T-helper 1 cell treated with Interleukin-12 subunit alpha and Interleukin-12 subunit beta and Interleukin-4 antibody, amounts not matched to agents 30 μg/mL and 1 μg/mL, for 36 hours (primary cell): ENCODE measurements around the gene TMEM61.

ENCODE experiments used
- H3K27ac Mint-ChIP-seq: one replicate; pipeline ENCODE4 v1.8.0; 2021; ENCODE audit warnings: mild to moderate bottlenecking, mixed read lengths
- H3K27me3 Mint-ChIP-seq: one replicate; pipeline ENCODE4 v1.8.0; 2021; ENCODE audit warnings: low read depth, mixed read lengths
- H3K36me3 Mint-ChIP-seq: one replicate; pipeline ENCODE4 v1.8.0; 2021; ENCODE audit warnings: low read depth, mixed read lengths
- H3K4me1 Mint-ChIP-seq: one replicate; pipeline ENCODE4 v1.8.0; 2021; ENCODE audit warnings: low read depth, mixed read lengths
- H3K4me3 Mint-ChIP-seq: one replicate; pipeline ENCODE4 v1.8.0; 2021; ENCODE audit warnings: mild to moderate bottlenecking, moderate library complexity, mixed read lengths
- H3K9me3 Mint-ChIP-seq: one replicate; pipeline ENCODE4 v1.8.0; 2021; ENCODE audit warnings: mixed read lengths

The TMEM61 gene

DNA sequence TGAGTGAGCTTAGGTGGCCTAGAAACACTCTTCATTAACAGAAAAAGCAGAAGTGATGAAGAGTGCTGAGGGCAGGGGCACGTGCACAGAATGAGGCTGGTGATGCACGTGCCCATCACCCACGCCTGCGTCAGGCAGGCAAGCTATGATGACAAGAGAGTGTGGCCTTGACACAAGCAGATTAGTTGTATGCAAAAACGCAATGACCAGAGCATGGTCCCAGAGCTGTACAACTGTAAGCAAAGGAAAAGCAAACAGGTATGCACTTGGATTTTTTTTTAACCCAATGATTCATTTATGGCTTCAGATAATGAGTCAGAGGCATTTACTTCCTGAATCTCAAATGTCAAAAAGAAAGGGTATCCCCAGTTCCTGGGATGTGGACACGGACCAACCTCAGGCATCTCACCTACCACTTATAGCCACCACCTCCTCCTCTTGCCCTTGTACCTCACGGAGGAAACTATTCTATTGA is 9.1 kb upstream of the TMEM61 start:
- Mint-ChIP-seq H3K27ac (no peak overlapping the region), H3K36me3 (no peaks in the 10 kb centered on the region), H3K9me3 (no peaks in the 10 kb centered on the region), H3K27me3 (peaks cover 35% of the 10 kb centered on the region), H3K4me3 (no peak overlapping the region), H3K4me1 (peaks cover 2% of the 10 kb centered on the region)

GRCh38 chr1:54972436-54972835 is 8.0 kb upstream of the TMEM61 start:
- Mint-ChIP-seq H3K4me3 (no peak overlapping the region), H3K27ac (no peak overlapping the region), H3K27me3 (peaks cover 43% of the 10 kb centered on the region), H3K9me3 (no peaks in the 10 kb centered on the region), H3K4me1 (peaks cover 2% of the 10 kb centered on the region), H3K36me3 (no peaks in the 10 kb centered on the region)

DNA sequence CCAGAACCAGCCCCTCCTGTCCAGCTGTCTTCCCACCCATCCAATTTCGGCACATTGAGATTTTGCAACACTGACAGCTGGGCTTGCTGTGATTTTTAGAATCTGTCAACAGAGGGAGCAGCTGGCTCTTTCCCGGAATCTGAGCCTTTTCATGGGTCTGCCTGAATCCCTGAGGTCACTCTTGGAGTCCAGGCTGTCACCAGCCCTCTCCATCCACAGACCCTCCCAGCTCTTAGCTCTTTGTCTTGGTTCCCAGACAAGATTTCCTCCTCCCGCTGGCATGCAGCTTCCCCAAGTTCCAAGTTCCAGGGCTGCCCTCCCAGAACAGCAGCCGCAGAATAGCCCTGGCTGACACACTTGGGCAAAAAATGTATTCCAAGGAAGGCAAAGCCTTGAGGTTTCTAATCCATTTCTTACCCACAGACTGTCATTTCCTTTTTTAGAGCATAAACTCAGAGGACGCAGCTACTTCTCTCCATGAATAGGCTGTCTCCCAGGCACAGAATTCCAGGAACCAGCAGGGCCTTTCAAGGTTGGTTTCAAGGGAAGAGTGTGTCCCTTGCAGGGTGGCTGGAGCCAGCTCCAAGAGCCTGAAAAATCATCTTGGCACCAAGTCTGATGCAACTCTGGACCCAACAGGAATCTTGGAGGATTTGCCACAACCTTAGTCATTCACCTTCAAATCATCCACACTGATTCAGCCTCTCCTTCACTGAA is 7.1 kb upstream of the TMEM61 start:
- H3K4me3 Mint-ChIP-seq, result no peak overlapping the region
- H3K4me1 Mint-ChIP-seq, result peaks cover 2% of the 10 kb centered on the region
- H3K27ac Mint-ChIP-seq, result no peak overlapping the region
- H3K36me3 Mint-ChIP-seq, result no peaks in the 10 kb centered on the region
- no peaks in the 10 kb centered on the region for H3K9me3 Mint-ChIP-seq
- H3K27me3 Mint-ChIP-seq, result peaks cover 49% of the 10 kb centered on the region

DNA sequence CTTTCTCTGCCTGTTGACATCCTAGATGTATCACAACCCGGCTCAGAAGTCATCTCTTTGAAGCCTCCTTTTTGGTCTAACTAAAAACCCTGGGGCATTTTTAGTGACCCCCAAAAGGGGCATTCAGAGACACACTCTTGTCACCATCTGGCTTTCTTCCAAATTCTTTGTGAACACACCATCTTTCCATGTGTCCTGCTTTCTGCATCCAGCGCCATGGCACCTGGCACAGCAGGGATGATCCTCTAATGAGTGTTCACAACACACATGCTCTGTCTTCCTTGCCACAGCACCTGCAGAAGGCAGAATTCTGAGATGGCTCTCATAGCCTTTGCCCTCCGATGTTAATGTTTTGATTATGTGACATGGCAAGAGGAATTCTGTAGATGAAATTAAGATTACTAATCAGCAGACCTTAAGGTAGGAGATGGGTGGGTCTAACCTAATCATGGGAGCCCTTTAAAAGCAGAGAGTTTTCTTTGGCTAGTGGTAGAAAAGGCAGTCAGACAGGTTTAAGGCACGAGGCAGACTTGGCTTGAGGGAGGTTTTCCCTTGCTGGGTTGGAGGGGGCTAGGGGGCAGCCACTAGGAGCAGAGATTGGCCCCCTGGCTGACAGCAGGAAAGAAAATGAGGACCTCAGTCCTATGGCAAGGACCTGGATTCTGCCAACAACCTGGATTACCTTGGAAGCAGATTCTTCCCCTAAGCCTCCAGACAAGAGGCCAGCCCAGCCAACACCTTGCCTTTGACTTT is 4.9 kb upstream of the TMEM61 start:
- Mint-ChIP-seq H3K4me3 (no peak overlapping the region), H3K9me3 (no peaks in the 10 kb centered on the region), H3K4me1 (peaks cover 2% of the 10 kb centered on the region), H3K27me3 (peaks cover 63% of the 10 kb centered on the region), H3K27ac (no peak overlapping the region), H3K36me3 (no peaks in the 10 kb centered on the region)

- no peaks in the 10 kb centered on the region for H3K4me1 Mint-ChIP-seq
- peaks cover 72% of the 10 kb centered on the region for H3K27me3 Mint-ChIP-seq
- H3K9me3 Mint-ChIP-seq, result no peaks in the 10 kb centered on the region
- H3K36me3 Mint-ChIP-seq, result no peaks in the 10 kb centered on the region
- no peak overlapping the region for H3K4me3 Mint-ChIP-seq
- H3K27ac Mint-ChIP-seq, result no peak overlapping the region
Measured at GRCh38 chr1:54976747-54977146, 3.7 kb upstream of the TMEM61 start.

DNA sequence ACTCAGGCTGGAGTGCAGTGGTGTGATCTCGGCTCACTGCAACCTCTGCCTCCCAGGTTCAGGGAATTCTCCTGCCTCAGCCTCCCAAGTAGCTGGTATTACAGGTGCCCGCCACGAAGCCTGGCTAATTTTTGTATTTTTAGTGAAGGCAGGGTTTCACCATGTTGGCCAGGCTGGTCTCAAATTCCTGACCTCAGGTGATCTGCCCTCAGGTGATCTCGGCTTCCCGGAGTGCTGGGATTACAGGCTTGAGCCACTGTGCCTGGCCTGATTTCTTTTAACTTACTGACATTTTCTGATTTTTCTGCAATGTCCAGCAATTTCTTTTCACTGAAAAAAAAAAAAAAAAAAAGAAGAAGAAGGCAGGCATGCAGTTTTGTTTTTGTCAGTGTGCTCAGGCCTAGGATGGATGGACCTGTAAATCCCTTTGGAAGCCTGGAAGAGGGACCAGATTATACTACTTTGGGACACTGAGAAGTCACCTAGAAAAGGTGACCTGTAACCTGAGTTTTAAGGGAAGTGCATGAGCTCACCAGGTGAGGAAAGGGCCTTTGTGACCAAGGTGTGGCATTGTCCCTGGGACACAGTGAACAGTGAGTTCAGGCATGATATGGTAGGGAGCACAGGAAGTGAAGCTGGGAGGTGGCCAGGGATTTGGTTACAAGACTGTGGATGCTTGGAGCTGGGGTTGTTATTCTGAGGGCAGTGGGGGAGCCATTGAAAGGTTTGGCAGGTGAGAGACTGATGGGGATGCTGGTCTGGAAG is 2.7 kb upstream of the TMEM61 start:
- Mint-ChIP-seq H3K4me1 (no peaks in the 10 kb centered on the region), H3K9me3 (no peaks in the 10 kb centered on the region), H3K4me3 (no peak overlapping the region), H3K36me3 (no peaks in the 10 kb centered on the region), H3K27ac (no peak overlapping the region), H3K27me3 (peaks cover 72% of the 10 kb centered on the region)

- Mint-ChIP-seq H3K27ac (no peak overlapping the region), H3K4me1 (no peaks in the 10 kb centered on the region), H3K36me3 (no peaks in the 10 kb centered on the region), H3K27me3 (peaks cover 66% of the 10 kb centered on the region), H3K4me3 (no peak overlapping the region), H3K9me3 (no peaks in the 10 kb centered on the region)
Measured at GRCh38 chr1:54978528-54979326, 1.7 kb upstream of the TMEM61 start.

GRCh38 chr1:54979327-54979891 is 1.0 kb upstream of the TMEM61 start:
- H3K4me3 Mint-ChIP-seq, result no peak overlapping the region
- peaks cover 63% of the 10 kb centered on the region for H3K27me3 Mint-ChIP-seq
- H3K36me3 Mint-ChIP-seq, result no peaks in the 10 kb centered on the region
- H3K4me1 Mint-ChIP-seq, result no peaks in the 10 kb centered on the region
- H3K27ac Mint-ChIP-seq, result no peak overlapping the region
- H3K9me3 Mint-ChIP-seq, result no peaks in the 10 kb centered on the region

DNA sequence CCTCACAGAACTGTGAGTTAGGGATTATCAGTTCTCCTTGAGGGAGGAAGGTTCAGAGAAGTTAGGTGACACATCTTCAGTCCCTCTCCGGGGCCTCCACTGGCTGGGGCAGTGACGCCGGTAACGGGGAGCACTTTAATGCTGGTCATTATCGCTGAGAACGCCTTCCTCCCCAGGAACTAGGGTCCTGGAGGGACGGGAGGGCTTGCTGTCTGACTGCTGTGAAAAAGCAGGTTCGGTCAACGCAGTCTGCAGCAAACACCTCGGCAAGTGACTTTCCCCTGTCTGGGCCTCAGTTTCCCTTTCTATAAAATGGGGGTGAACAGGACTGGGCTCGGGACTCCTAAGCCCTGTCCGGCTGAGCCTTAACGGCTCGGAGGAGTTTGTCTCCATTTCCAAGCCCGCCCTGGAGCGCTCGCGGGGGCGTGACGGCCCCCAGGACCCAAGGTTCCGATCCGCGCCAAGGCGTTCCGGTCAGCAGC is 341 bp upstream of the TMEM61 start:
- Mint-ChIP-seq H3K9me3 (no peaks in the 10 kb centered on the region), H3K27me3 (peaks cover 60% of the 10 kb centered on the region), H3K36me3 (no peaks in the 10 kb centered on the region), H3K27ac (no peak overlapping the region), H3K4me1 (no peaks in the 10 kb centered on the region), H3K4me3 (no peak overlapping the region)

DNA sequence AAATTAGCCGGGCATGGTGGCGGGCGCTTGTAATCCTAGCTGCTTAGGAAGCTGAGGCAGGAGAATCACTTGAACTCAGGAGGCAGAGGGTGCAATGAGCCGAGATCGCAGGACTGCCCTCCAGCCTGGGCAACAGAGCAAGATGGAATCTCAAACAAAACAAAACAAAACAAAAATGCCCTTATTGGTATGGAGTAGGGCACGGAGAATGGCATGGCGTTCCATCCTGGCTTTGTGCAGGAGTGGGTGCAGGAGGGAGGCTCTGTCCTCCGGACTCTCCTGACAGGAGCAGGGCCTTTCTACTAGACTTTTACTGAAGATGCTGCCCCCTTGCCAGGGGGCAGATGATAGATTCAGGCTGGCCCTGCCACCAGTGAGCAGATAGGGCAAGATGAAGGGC is 1.0 kb downstream of the TMEM61 start:
- no peaks in the 10 kb centered on the region for H3K4me1 Mint-ChIP-seq
- H3K27me3 Mint-ChIP-seq, result peaks cover 52% of the 10 kb centered on the region
- H3K4me3 Mint-ChIP-seq, result no peak overlapping the region
- H3K9me3 Mint-ChIP-seq, result no peaks in the 10 kb centered on the region
- H3K27ac Mint-ChIP-seq, result no peak overlapping the region
- H3K36me3 Mint-ChIP-seq, result no peaks in the 10 kb centered on the region

GRCh38 chr1:54982739-54983138 is 2.3 kb downstream of the TMEM61 start:
- Mint-ChIP-seq H3K27ac (no peak overlapping the region), H3K4me1 (no peaks in the 10 kb centered on the region), H3K36me3 (no peaks in the 10 kb centered on the region), H3K4me3 (no peak overlapping the region), H3K27me3 (peaks cover 44% of the 10 kb centered on the region), H3K9me3 (no peaks in the 10 kb centered on the region)

DNA sequence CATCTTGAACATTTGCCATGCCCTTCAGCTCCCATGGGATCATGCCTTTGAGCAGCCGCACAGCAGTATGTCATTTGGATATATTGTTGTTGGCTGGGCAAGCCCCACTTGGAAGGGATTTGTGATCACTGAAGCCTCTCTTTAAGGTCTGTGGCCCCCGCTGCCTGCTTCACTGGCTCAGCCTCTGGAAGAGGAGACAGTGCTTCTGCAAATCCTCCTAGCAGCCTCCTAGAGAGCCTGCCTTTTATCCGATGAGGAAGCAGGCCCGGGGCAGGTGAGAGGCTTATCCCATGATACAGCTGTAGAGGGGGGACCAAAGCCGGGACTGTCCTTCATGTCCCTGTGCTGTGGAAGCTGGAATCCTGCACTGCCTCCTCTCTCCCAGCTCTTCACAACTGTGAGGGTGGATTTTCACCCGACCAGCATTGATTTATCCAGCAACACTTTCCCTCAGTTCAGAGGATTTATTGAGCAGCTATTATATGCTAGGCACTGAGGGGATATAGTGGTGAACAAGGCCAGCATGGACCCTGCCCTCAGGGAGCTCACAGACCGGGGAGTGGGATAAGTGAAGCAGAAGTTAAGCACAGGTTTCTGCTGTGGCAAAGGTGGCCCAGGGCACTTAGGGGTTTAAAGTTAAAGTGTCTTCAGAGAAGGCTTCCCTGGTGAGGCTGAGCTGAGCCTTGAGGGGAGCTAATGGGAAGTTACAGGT is 3.9 kb downstream of the TMEM61 start:
- no peak overlapping the region for H3K27ac Mint-ChIP-seq
- H3K4me3 Mint-ChIP-seq, result no peak overlapping the region
- H3K4me1 Mint-ChIP-seq, result no peaks in the 10 kb centered on the region
- no peaks in the 10 kb centered on the region for H3K9me3 Mint-ChIP-seq
- H3K27me3 Mint-ChIP-seq, result peaks cover 32% of the 10 kb centered on the region
- no peaks in the 10 kb centered on the region for H3K36me3 Mint-ChIP-seq

DNA sequence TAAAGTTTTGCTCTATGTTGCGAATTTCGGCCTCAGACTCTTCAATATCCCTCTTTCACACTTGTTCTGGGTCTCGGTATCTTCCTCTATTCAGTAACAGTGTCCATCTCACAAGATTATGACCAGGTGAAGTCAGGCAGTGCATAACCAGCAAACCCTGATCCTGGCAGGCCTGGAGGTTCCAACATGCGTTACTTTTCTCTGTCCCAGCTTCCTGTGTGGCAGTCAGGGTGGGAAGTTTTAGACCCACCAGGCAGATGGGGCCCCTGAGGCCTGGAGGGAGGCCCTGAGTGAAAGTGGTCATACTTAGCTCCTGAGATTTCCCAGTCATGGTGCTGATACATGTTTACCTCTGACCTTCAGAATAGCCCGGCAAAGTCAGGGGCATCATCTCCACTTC is 5.1 kb downstream of the TMEM61 start:
- H3K36me3 Mint-ChIP-seq, result no peaks in the 10 kb centered on the region
- H3K4me3 Mint-ChIP-seq, result no peak overlapping the region
- H3K27ac Mint-ChIP-seq, result no peak overlapping the region
- H3K9me3 Mint-ChIP-seq, result no peaks in the 10 kb centered on the region
- peaks cover 24% of the 10 kb centered on the region for H3K27me3 Mint-ChIP-seq
- no peaks in the 10 kb centered on the region for H3K4me1 Mint-ChIP-seq
